Colonic mucosa (tissue), 4 donors: ENCODE measurements around the gene ACTA2. TPM values are rescaled to one million over a fixed set of nuclear protein-coding genes. Genes with fewer than 3 reads are reported as not detected.

Experiments
- DNase-seq: peaks from one replicate; pipeline ENCODE4 v3.0.0-alpha.2; 2020
- H3K27ac ChIP-seq: fragments of 200-600 bp; one replicate; pipeline ENCODE4 v1.8.0; 2021
- H3K27me3 ChIP-seq: fragments of 200-600 bp; one replicate; pipeline ENCODE4 v1.8.0; 2021
- H3K36me3 ChIP-seq: fragments of 200-600 bp; one replicate; pipeline ENCODE4 v1.8.0; 2021
- H3K4me1 ChIP-seq: fragments of 200-600 bp; one replicate; pipeline ENCODE4 v1.8.0; 2021; ENCODE audit warnings: mild to moderate bottlenecking
- H3K4me3 ChIP-seq: fragments of 200-600 bp; one replicate; pipeline ENCODE4 v1.8.0; 2021
- H3K9ac ChIP-seq, 2 donors: one replicate each; pipeline ENCODE4 v1.7.0; 2013; ENCODE audit warnings: control low read depth in 2 of 2, low read depth in 2 of 2, low read length in 2 of 2
- H3K9me3 ChIP-seq: fragments of 200-600 bp; one replicate; pipeline ENCODE4 v1.8.0; 2021
- CTCF ChIP-seq: fragments of 200-600 bp; IDR thresholded peaks from one replicate; pipeline ENCODE4 v1.8.0; 2022; ENCODE audit warnings: antibody characterized with exemption, mild to moderate bottlenecking
- intact Hi-C: fragments of 100-400 bp; cut with DNase I; formaldehyde crosslinking; loops from one replicate; pipeline ENCODE4 v1.14.1; 2022
- total RNA-seq, 2 donors: library from RNA; stranded (reverse); fragmentation: NEBNext Ultra II Directional in 1 of 2; extraction: Animal tissue kit (Norgen Biotek cat#: 25700) in 1 of 2; gene quantifications; one replicate each; pipeline ENCODE4 v1.2.1, GENCODE V29; 2021
- donor health status: healthy.
- donor health status: DM: no; HTN: no; CAD: no.
- donor health status: DM: no; HTN: no; CAD: no.

The ACTA2 gene
- total RNA-seq, 2 donors from 2014 or later, result 88.3 to 265 TPM

DNA sequence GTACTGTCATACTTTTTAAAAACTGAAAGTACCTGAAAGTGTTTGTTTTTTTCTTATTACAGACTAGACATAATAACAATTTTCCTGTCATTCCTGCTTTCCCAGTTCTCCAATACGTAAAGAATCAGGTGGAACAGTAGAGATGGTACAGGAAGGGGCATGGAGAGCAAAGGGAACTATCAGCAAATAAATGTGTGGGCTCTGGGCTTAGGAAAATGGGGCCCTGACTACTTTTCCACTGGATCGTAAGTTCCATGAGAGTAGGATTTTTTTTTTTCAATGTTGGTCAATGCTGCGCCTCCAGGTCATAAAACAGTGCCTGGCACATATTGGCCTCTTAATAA lies 22.8 kb upstream of the ACTA2 start:
- H3K9me3 ChIP-seq, result no peaks in the 10 kb centered on the region
- TF ChIP-seq CTCF, result no peak
- peak overlapping the region in 1 of 2 donors; percentile 66 for H3K9ac ChIP-seq
- H3K27ac ChIP-seq, result peak overlapping the region; percentile 72
- peak overlapping the region; percentile 24 for H3K4me3 ChIP-seq
- H3K36me3 ChIP-seq, result no peaks in the 10 kb centered on the region
- no peaks in the 10 kb centered on the region for H3K4me1 ChIP-seq
- DNase-seq, result no peak
- no peaks in the 10 kb centered on the region for H3K27me3 ChIP-seq
- intact Hi-C loops, result no loop called here

DNA sequence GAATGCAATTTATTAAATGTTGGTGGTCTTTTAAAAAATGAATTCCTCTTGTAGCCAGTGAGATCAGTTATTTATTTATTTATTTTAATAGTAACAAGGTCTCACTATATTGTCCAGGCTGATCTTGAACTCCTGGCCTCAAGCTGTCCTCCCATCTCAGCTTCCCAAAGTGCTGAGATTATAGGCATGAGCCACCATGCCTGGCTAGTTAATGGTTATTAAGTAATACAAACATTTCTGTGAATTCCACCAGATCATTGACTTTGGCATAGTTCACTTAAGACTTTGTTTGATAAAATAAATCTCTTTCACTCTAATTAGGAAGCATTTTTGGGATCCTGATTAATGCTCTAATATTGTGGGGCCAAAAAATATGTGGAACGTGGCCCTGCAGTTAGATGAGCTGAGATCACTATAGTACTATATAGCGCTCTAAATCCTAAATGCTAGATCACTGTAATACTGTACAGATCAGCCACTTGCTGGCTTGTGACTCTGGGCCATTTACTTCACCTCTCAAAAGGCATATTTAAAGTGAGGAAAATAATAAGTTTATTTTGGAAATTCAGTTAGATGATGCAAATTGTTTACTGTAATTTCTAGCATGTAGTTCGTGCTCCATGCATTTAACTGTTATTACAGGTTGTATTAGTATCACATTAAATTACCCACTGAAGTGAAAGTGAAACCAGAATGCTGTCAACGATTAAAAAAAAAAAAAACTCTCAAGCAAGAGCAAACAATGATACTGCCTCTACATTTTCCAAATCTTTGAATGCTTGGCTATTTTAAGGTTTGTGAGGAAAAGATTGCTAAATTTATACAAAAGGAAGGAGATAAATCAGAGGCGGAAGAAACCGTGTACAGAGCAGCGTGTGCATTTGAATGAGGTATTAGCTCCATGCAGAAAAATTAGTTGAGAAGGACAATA lies 22.1 kb upstream of the ACTA2 start:
- H3K4me3 ChIP-seq, result peak overlapping the region; percentile 24
- no peaks in the 10 kb centered on the region for H3K4me1 ChIP-seq
- H3K27me3 ChIP-seq, result no peaks in the 10 kb centered on the region
- peak overlapping the region; percentile 72 for H3K27ac ChIP-seq
- peak overlapping the region in 1 of 2 donors; percentile 66 for H3K9ac ChIP-seq
- H3K36me3 ChIP-seq, result no peaks in the 10 kb centered on the region
- intact Hi-C loops, result no loop called here
- H3K9me3 ChIP-seq, result no peaks in the 10 kb centered on the region
- no peak for TF ChIP-seq CTCF
- DNase-seq, result no peak

DNA sequence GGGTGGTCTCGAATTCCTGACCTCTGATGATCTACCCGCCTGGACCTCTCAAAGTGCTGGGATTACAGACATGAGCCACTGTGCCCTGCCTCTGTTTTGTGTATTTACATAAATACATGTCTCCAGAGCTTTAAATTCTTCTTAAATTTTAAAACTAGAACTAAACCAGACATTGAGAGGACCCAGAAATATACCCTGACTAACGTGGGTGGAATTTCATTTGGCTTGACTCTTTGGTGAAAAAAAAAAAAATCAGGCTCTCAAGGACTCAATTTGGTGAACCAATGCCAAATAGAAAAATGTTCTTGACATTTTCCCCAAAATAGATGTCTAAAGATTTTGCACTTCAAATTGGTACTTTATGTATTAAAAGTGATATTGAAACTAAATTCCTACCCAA lies 21.4 kb upstream of the ACTA2 start:
- H3K4me1 ChIP-seq, result no peaks in the 10 kb centered on the region
- DNase-seq, result no peak
- no peaks in the 10 kb centered on the region for H3K9me3 ChIP-seq
- H3K4me3 ChIP-seq, result no peak overlapping the region
- intact Hi-C loops, result no loop called here
- no peak for TF ChIP-seq CTCF
- no peaks in the 10 kb centered on the region for H3K27me3 ChIP-seq
- H3K27ac ChIP-seq, result peak overlapping the region; percentile 72
- H3K36me3 ChIP-seq, result no peaks in the 10 kb centered on the region
- H3K9ac ChIP-seq, result no peak overlapping the region

GRCh38 chr10:88971221-88972061 lies 18.9 kb upstream of the ACTA2 start:
- DNase-seq, result no peak
- no peaks in the 10 kb centered on the region for H3K36me3 ChIP-seq
- no peaks in the 10 kb centered on the region for H3K9me3 ChIP-seq
- H3K9ac ChIP-seq, result no peak overlapping the region
- H3K4me3 ChIP-seq, result no peak overlapping the region
- no peak for TF ChIP-seq CTCF
- H3K4me1 ChIP-seq, result no peaks in the 10 kb centered on the region
- H3K27ac ChIP-seq, result no peak overlapping the region
- no peaks in the 10 kb centered on the region for H3K27me3 ChIP-seq
- intact Hi-C loops, result no loop called here

DNA sequence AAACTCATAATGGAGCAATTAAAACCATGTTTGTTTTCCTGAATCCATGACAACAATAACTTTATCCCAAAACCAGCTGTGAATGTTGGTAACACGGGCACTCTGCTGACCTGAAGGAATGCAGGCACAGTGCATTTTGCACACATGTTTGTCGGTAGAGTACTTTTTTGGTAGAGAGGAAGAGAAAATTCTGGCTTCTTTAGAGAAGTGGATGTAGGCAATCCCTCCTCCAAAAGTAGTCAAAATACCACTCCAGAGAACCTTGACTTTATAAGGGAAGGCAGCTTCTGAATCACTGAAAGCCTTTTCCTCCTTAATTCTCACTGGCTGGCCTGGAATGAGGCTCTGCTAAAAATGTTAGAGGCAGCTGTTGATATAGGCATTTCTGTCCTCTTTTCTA lies 15.8 kb upstream of the ACTA2 start:
- H3K27me3 ChIP-seq, result no peaks in the 10 kb centered on the region
- no peaks in the 10 kb centered on the region for H3K4me1 ChIP-seq
- DNase-seq, result no peak
- no peak overlapping the region for H3K9ac ChIP-seq
- no peaks in the 10 kb centered on the region for H3K9me3 ChIP-seq
- H3K4me3 ChIP-seq, result no peak overlapping the region
- no peak for TF ChIP-seq CTCF
- H3K27ac ChIP-seq, result no peak overlapping the region
- no peaks in the 10 kb centered on the region for H3K36me3 ChIP-seq
- intact Hi-C loops, result no loop called here
